ENCODE data around the gene OR13C4. TPM values are rescaled to one million over a fixed set of nuclear protein-coding genes. Genes with fewer than 3 reads are reported as not detected.
"Not testable (repeated sequence)": the region's sequence is repeated elsewhere in the genome, so short reads cannot be mapped to it uniquely, and the experiment has no call there.

The OR13C4 gene
- total RNA-seq, 6 experiments from 2014 or later, result not detected

GRCh38 chr9:104539275-104539674 is 12.3 kb upstream of the OR13C4 start:
- H3K9me3 ChIP-seq, result no peaks in the 10 kb centered on the region
- DNase-seq (no peak), ATAC-seq (no peak)
- H3K36me3 ChIP-seq, result no peaks in the 10 kb centered on the region
- H3K4me3 ChIP-seq, result no peak overlapping the region
- intact Hi-C loops (cut with DNase I), result no loop called here
- no peak overlapping the region for H3K27ac ChIP-seq
- no peaks in the 10 kb centered on the region for H3K4me1 ChIP-seq
- WGBS (ENCODE audit: insufficient coverage, low coverage, low lambda C conversion rate, missing lambda C conversion rate), result 29% methylated on average over 1 of the region's 1 CpG
- TF ChIP-seq POLR2A (IDR thresholded peaks at IDR 0.05), result no peak
- no peak for TF ChIP-seq CTCF (IDR thresholded peaks at IDR 0.05)
- no peaks in the 10 kb centered on the region for H3K27me3 ChIP-seq

GRCh38 chr9:104536756-104537155 is 9.7 kb upstream of the OR13C4 start, which contains the start of gene OR13C3:
Gene OR13C3 (minus strand): TSS chr9:104536856. CDS start chr9:104536723, 133 bp downstream.
- intact Hi-C loops (cut with DNase I), result no loop called here
- no peak for DNase-seq
- no peak for ATAC-seq
- TF ChIP-seq POLR2A (IDR thresholded peaks at IDR 0.05) (no peak), CTCF (IDR thresholded peaks at IDR 0.05) (no peak)
- H3K9me3 ChIP-seq, result no peaks in the 10 kb centered on the region
- H3K4me3 ChIP-seq, result no peak within 1 kb of the TSS
- no peaks in the 10 kb centered on the region for H3K36me3 ChIP-seq
- no peak within 1 kb of the TSS for H3K27ac ChIP-seq
- H3K4me1 ChIP-seq, result no peaks in the 10 kb centered on the region
- no CpG with 5 or more reads among the region's 5 CpGs for WGBS (ENCODE audit: insufficient coverage, low coverage, low lambda C conversion rate, missing lambda C conversion rate)
- no peaks in the 10 kb centered on the region for H3K27me3 ChIP-seq

- DNase-seq; intact Hi-C loops (cut with DNase I); H3K9me3 ChIP-seq; H3K36me3 ChIP-seq; H3K27ac ChIP-seq; ATAC-seq; H3K27me3 ChIP-seq; H3K4me1 ChIP-seq; H3K4me3 ChIP-seq: not testable (repeated sequence)
- no CpG with 5 or more reads among the region's 10 CpGs for WGBS (ENCODE audit: insufficient coverage, low coverage, low lambda C conversion rate, missing lambda C conversion rate)
These were observed 6.8 kb downstream of the OR13C4 start for GRCh38 chr9:104520241-104520640.

GRCh38 chr9:104514901-104515300 is 12.1 kb downstream of the OR13C4 start:
- Histone ChIP-seq H3K4me1 (no peaks in the 10 kb centered on the region), H3K36me3 (no peaks in the 10 kb centered on the region), H3K4me3 (no peak overlapping the region), H3K9me3 (no peaks in the 10 kb centered on the region), H3K27ac (no peak overlapping the region), H3K27me3 (no peaks in the 10 kb centered on the region)
- ATAC-seq, result no peak
- no peak for DNase-seq
- no peak for TF ChIP-seq POLR2A (IDR thresholded peaks at IDR 0.05)
- no peak for TF ChIP-seq CTCF (IDR thresholded peaks at IDR 0.05)
- intact Hi-C loops (cut with DNase I), result no loop called here
- WGBS (ENCODE audit: insufficient coverage, low coverage, low lambda C conversion rate, missing lambda C conversion rate), result 57% methylated on average over 5 of the region's 5 CpGs

GRCh38 chr9:104506565-104506964 is 20.4 kb downstream of the OR13C4 start:
- no peaks in the 10 kb centered on the region for H3K27me3 ChIP-seq
- no peak for TF ChIP-seq CTCF (IDR thresholded peaks at IDR 0.05)
- TF ChIP-seq POLR2A (IDR thresholded peaks at IDR 0.05), result no peak
- H3K4me1 ChIP-seq, result no peaks in the 10 kb centered on the region
- intact Hi-C loops (cut with DNase I), result loop anchor here in 1 of 2 donors (10.0 kb wide), 1 partner anchor 58 kb away; the partner anchor contains the start of gene OR13C8
- no peak for ATAC-seq
- H3K4me3 ChIP-seq, result no peak overlapping the region
- H3K36me3 ChIP-seq, result no peaks in the 10 kb centered on the region
- H3K9me3 ChIP-seq, result no peaks in the 10 kb centered on the region
- no peak for DNase-seq
- H3K27ac ChIP-seq, result no peak overlapping the region
